DOHH2 (cell line): ENCODE data around the gene CXXC5.
A peak's percentile ranks its signal among the peaks of the same experiment; 100 is the strongest.

Source experiments
- H3F3A ChIP-seq: fragments of 200-600 bp; sonication (generic), shearing (Covaris generic); 2 replicates; pipeline ENCODE4 v1.6.0; 2016; ENCODE audit warnings: antibody characterized with exemption, mild to moderate bottlenecking; ENCODE audit not compliant: control insufficient read depth, insufficient read depth
- H3K27ac ChIP-seq: fragments of 200-600 bp; sonication (generic); 2 replicates; pipeline ENCODE4 v1.5.1; 2014; ENCODE audit warnings: low read depth, mild to moderate bottlenecking, low read length, moderate library complexity
- H3K27me3 ChIP-seq: fragments of 200-600 bp; sonication (generic); 2 replicates; pipeline ENCODE4 v1.6.1; 2014; ENCODE audit warnings: mild to moderate bottlenecking, low read length, mixed read lengths; ENCODE audit not compliant: control insufficient read depth
- H3K36me3 ChIP-seq: fragments of 200-600 bp; sonication (generic); 2 replicates; pipeline ENCODE4 v1.6.1; 2014; ENCODE audit warnings: mild to moderate bottlenecking, low read length, moderate library complexity, mixed read lengths; ENCODE audit not compliant: control insufficient read depth
- H3K4me1 ChIP-seq: fragments of 200-600 bp; sonication (generic); 2 replicates; pipeline ENCODE4 v1.6.1; 2014; ENCODE audit warnings: mild to moderate bottlenecking, low read length, mixed read lengths; ENCODE audit not compliant: control insufficient read depth
- H3K4me2 ChIP-seq: fragments of 200-600 bp; sonication (generic); 2 replicates; pipeline ENCODE4 v1.6.0; 2014; ENCODE audit warnings: mild to moderate bottlenecking, low read length, moderate library complexity
- H3K4me3 ChIP-seq: fragments of 200-600 bp; sonication (generic); 2 replicates; pipeline ENCODE4 v1.5.1; 2014; ENCODE audit warnings: mild to moderate bottlenecking, low read length, mixed read lengths
- H3K79me2 ChIP-seq: fragments of 200-600 bp; sonication (generic); 2 replicates; pipeline ENCODE4 v1.6.1; 2014; ENCODE audit warnings: mild to moderate bottlenecking, low read length, mixed read lengths; ENCODE audit not compliant: control insufficient read depth
- H3K9me2 ChIP-seq: fragments of 200-600 bp; sonication (generic); replicated peaks from 2 replicates; pipeline ENCODE4 v1.6.1; 2014; ENCODE audit warnings: mild to moderate bottlenecking, low read length, mixed read lengths; ENCODE audit not compliant: control insufficient read depth
- H3K9me3 ChIP-seq: fragments of 200-600 bp; sonication (generic); 2 replicates; pipeline ENCODE4 v1.6.1; 2014; ENCODE audit warnings: antibody characterized with exemption, low read length, mixed read lengths; ENCODE audit not compliant: control insufficient read depth, insufficient read depth
- H4K20me1 ChIP-seq: fragments of 200-600 bp; sonication (generic); 2 replicates; pipeline ENCODE4 v1.6.0; 2014; ENCODE audit warnings: low read depth, mild to moderate bottlenecking, antibody characterized with exemption, low read length, moderate library complexity; ENCODE audit not compliant: control insufficient read depth, insufficient read depth
- CTCF ChIP-seq: fragments of 200-600 bp; sonication (generic); IDR thresholded peaks from one replicate; pipeline ENCODE4 v1.5.1; 2014; ENCODE audit warnings: antibody characterized with exemption, mild to moderate bottlenecking, low read depth, low read length; ENCODE audit not compliant: poor library complexity, severe bottlenecking
- EZH2phosphoT487 ChIP-seq: fragments of 200-600 bp; sonication (generic); IDR thresholded peaks from 2 replicates; pipeline ENCODE4 v1.6.1; 2017; ENCODE audit warnings: borderline replicate concordance, mild to moderate bottlenecking, antibody characterized with exemption, low read length, moderate library complexity, mixed read lengths

The CXXC5 gene

GRCh38 chr5:139695178-139695573, 47.0 kb downstream of the CXXC5 start:
- Histone ChIP-seq H3K27ac (no peak overlapping the region), H3K27me3 (peaks cover 25% of the 10 kb centered on the region), H3K36me3 (no peaks in the 10 kb centered on the region), H3K9me3 (no peaks in the 10 kb centered on the region), H3K79me2 (no peaks in the 10 kb centered on the region), H4K20me1 (peaks cover 2% of the 10 kb centered on the region; the same call in 1 of the 2 replicates), H3K9me2 (no peaks in the 10 kb centered on the region), H3K4me1 (peaks cover 28% of the 10 kb centered on the region), H3K4me3 (no peak overlapping the region), H3F3A (no peaks in the 10 kb centered on the region), H3K4me2 (no peak overlapping the region)
- TF ChIP-seq EZH2phosphoT487, result no peak
- no peak for TF ChIP-seq CTCF

GRCh38 chr5:139696167-139696893, 48.2 kb downstream of the CXXC5 start:
- Histone ChIP-seq H3K4me1 (peaks cover 35% of the 10 kb centered on the region), H3K9me3 (no peaks in the 10 kb centered on the region), H4K20me1 (peaks cover 2% of the 10 kb centered on the region; the same call in 1 of the 2 replicates), H3F3A (no peaks in the 10 kb centered on the region), H3K9me2 (no peaks in the 10 kb centered on the region), H3K27me3 (peaks cover 25% of the 10 kb centered on the region), H3K4me3 (no peak overlapping the region), H3K36me3 (no peaks in the 10 kb centered on the region), H3K4me2 (no peak overlapping the region), H3K27ac (no peak overlapping the region), H3K79me2 (no peaks in the 10 kb centered on the region)
- TF ChIP-seq CTCF (no peak), EZH2phosphoT487 (no peak)

DNA sequence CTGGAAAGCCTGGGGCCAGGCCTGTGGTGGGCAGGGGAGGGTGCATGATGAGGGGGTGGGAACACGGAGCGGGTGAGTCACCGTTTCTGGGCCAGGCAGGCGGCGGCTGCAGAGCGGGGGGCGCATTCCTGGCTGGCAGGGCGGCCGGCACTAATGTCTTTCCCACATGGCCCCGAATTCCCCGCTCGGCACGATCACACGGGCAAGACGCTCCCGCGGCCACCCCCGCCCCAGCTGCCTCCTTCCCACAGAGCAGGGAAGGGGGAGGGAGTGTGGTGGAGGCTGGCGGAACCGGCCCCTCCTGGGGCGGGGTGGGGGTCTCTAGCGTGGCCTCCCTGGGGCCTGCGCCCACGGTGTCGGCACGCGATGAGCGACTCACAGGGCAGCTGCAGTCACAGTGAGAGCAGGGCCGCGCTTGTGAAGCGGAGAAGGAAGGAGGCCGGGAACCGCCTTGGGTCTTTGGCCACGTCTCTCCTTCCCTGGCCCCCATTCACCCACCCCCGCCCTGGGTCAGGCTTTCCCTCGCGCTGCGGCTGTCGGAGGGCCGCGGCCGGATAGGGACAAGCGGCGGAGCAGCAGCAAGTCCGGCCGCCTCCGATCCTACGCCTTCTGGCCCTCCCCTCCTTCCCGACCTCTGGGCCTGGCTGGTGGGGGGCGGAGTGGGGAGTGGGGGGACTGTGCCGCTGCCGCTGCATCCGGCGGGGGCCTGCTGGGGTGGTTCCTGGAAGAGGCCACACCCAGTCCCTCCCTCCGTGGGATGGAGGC, 48.9 kb downstream of the CXXC5 start:
- Histone ChIP-seq H3K4me1 (peaks cover 42% of the 10 kb centered on the region), H3K9me3 (no peaks in the 10 kb centered on the region), H3K36me3 (no peaks in the 10 kb centered on the region), H3K79me2 (no peaks in the 10 kb centered on the region), H3K4me2 (peak overlapping the region; percentile 50), H3F3A (no peaks in the 10 kb centered on the region), H3K27ac (no peak overlapping the region), H3K9me2 (no peaks in the 10 kb centered on the region), H4K20me1 (peaks cover 2% of the 10 kb centered on the region; the same call in 1 of the 2 replicates), H3K4me3 (peak overlapping the region; percentile 25; the same call in 1 of the 2 replicates), H3K27me3 (peaks cover 25% of the 10 kb centered on the region)
- peak; percentile 59; the same call in 1 of the 2 replicates for TF ChIP-seq EZH2phosphoT487
- no peak for TF ChIP-seq CTCF
